NCI-H446 treated with DMSO at 0.1 percent for 48 hours (cell line): Measurements from ENCODE around the gene TEKT3.

ENCODE experiments used
- DNase-seq: peaks from one replicate; lab custom pipeline; 2025; lab: John Stamatoyannopoulos, UW

The TEKT3 gene

DNA sequence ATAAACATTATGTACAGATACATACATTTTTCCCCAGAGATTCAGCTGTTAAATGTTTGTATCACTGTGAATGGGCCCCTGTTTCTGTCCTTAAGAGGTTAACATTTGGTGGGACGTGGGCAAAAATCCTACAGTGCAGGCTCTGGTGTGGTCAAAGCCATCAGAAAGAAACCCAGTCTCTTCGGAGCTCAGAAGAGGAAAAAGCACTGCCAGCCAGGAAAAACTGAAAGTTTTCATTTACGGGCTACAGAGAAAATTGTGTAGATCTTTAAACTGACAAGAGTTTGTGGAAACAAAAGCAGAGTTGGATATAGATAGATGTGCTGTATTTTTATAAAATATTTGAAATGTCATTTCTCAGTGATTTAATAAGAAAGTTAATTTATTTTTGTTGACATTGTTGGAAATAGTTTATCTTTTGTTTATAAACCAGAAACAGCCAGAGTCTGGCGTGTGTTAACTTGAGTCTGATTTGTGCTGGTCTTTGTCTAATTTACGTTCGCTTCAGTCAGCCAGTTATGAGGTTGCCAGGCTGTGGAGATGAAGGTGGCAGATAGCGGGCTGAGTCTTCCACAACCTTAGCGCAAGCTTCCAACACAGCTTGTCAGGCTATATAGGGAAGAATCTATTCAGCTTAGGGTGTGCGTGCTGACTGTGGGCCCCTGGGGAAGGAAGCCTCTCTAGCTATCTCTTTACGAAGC, 9.5 kb upstream of the TEKT3 start:
- no peak for DNase-seq

GRCh38 chr17:15349119-15349518, 7.7 kb upstream of the TEKT3 start:
- DNase-seq = no peak

GRCh38 chr17:15348021-15348420, 6.6 kb upstream of the TEKT3 start:
- DNase-seq = no peak

GRCh38 chr17:15346066-15346595, 4.7 kb upstream of the TEKT3 start:
- DNase-seq = no peak

DNA sequence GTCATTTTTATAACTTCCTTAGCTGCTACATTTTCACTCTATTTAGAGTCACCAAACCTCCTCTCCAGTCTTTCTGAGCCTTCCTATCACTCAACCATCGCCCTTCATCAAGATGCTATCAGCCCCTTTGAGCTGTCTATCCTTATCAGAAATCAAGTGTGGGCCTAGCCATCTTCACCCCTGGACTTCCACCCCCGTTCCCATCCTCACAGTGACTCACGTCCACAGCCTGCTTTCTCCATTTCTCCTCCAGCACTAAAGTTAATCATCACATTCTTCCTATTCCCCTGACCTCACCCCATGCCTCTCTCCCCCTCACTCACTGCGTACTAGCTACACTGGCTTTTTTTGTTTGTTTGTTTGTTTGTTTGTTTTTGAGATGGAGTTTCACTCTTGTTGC, 2.4 kb upstream of the TEKT3 start:
- no peak for DNase-seq

DNA sequence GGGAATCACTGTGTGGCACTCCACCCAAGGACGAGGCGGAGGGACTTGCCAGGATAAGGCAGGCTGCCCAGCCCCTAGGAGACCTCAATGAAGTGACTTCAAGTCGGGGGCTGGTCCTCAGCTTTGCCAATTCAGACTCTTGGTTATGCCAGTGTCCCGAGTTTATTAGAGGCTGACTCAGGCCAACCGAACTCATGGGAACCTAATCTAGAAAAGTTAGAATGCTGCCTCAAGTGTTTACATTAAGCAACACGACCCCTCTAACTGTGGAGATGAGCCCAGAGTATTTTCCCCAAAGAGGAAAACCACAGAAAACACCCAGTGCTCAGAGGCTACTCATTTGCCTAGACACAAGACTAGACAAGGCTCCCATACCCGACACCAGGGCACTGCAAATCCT, 1.1 kb upstream of the TEKT3 start:
- DNase-seq = no peak

DNA sequence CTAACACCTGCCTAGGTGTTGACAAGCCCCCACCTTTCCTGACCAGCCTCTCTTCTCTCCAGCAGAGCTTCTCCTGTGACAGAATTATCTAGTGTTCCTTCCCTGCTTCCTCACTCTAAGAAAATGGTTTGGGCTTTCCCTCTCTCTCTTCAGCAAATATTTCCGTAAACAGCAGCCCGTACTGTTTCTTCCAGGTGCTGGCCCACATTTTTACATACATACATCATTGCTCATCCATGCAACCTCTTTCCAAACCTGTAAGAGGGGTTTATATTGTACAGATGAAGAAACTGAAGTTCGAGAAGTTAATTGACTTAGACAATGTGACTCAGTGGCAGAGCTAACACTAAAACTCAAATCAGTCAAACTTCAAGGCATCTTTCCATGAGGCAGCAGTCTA, 569 bp upstream of the TEKT3 start:
- DNase-seq = no peak

DNA sequence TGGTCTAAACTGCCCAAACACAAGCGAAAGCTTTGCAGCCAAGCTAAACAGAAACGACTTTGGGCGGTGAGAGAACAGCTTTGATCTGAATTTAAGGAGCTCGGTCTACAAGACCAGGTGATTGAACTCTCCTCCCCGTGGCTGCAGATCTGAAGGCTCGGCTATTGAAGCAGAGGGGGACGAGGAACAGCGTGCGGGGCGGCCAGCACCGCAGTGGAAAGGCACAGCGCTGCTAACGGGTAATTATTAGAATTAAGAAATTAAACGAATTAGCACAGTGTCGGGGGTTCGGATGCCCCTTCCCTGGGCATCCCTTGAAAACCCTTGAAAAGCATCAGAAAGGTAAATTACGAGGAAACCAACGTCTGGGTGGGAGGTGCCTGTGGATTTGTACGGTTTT, 431 bp downstream of the TEKT3 start:
- DNase-seq = no peak

DNA sequence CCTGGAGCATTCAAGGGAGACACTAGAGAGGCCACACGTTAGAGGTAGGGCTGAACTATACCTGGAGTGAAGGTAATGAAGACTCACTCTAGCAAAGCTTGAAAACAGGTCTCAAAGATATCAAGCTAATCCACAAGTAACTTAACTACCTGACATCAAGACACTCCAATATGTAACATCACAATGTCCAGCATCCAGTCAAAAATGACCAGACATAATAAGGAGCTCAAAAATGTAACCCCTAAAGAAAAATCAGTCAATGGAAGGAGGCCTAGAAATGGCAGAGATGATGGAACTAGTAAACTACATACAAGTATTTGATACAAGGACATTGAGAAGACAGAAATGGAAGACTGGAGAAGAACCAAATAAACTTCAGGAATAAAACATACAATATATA, 6.0 kb downstream of the TEKT3 start:
- DNase-seq = no peak

GRCh38 chr17:15334266-15334665, 7.1 kb downstream of the TEKT3 start:
- DNase-seq = no peak

GRCh38 chr17:15332338-15332737, 9.1 kb downstream of the TEKT3 start:
- no peak for DNase-seq

DNA sequence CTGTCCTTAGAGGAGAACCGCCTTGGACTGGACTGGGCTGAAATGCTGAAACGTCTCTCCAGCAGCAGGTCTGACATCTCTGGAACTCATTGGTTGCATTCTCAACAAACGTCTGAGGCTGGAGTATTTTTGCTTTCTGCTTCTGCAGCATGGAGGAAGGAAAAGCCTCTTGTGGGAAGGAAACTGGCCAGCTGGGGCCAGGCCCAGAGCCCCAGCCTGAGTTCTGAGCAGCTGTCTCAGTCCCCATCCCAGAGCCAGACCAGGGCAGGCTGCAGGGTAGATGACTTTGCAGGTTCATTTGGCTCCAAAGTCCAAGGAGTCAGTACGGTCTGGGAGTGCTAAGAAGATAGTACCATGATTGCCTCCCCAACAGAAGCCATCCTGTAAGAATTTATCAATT, 18.3 kb downstream of the TEKT3 start:
- DNase-seq = no peak

DNA sequence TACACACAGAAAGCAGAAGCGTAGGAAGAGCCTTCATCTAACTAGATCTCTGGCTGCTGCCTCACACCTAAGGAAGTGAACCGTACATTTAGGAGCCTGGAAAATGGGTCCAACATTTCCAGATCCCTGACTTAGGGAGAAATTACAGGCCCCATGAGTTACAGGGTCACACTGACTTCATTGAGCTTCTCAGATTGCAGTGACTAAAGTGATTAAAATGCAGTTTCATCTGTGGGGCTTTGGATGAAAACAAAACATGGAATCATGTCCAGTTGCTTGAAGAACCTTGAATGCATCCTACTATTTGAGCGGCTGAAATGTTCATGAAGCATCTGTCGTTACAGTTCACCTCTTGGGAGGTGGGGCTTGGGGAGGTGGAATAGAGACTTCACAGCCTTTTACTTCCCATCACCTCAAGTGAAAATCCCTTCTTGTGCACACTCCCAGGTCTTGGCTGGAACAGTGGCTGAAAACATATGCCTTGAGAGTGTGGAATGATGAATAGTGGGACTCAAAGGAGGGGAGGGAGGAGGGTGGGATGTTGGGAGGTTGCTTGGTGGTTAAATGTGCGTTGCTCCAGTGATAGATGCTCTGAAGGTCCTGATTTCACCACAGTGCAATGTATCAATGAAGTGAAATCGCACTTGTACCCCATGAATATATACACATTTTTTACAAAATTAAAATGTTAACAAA, 19.7 kb downstream of the TEKT3 start:
- DNase-seq = no peak

DNA sequence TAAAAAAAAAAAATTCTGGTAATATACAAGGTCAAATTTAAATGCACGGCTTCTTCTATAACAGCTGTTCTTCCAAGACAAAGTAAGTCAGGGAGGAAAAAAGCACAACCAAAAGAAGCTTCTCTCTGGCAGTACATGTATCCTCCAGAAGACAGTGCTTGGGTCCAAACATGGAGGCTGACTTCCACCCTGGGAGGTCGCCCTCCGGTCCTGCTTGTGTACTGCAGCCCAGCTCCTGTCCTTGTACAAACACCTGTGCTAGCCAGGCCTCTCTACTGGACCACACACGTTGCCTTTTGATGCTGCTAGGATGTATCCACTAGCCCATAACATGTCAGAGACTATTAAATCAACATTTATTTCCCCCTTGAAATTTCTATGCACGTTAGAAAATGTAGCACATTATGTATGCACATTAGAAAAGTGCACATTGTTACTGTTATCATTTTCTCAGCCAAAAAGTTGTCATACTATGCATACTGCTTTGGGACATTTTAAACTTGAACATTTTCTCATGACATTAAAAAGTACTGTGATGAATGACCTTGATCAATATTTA, 21.9 kb downstream of the TEKT3 start:
- DNase-seq = no peak

DNA sequence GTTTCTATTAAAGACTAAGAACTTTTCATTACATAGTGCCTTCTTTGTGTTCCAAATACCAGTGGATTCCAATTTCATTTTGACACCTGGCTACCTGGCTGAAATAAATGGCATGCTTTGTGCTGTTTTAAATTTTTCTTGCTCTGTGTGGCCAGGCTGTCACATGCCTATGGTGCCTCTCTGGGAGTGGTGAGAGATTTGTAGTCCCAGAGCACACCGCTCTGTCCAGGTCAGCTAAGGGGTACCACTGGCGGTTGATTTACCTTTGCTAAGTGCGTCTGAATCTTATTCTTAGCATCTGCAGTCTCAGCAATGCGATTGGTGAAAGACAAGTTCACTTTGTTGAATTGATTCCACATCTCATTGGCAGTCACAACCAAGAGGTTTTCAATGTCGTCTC, 29.4 kb downstream of the TEKT3 start:
- DNase-seq = no peak

DNA sequence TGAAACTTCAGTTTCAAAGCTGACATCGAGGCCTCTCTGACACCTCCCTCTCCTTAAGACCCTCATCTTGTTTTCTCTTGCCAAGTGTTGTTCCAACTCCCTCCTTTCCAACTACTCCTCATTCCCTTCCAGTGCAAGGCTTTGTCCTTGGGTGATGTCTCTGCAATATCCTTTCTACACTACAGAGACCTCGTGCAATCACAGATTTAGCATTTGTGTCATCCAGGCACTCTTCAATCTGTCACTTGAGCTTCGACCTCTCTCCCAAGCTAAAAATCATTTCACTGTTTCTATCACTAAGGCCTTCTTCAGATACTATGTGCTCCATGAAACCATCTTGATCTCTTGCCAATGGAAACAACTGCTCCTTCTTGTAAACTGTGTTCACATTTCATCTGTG, 31.6 kb downstream of the TEKT3 start:
- no peak for DNase-seq

DNA sequence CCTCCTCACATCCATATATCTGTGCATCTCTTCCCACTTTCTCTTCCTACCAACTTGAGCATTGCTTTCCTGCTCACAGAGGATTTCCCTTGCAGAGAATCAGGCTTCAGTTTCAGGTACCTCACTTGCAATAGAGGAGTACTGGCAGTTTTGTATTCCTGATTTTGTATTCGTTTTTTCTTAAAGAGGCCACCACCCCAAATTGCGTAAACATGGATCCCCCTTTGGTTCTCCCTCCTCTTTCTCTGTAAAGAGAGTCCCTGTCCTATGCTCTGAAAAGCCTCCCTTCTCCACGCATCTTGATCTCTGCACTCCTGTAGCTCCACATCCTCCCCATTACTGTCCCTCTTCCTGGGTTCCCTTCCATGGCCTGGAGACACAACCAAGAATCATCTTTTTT, 32.2 kb downstream of the TEKT3 start:
- DNase-seq = no peak

GRCh38 chr17:15308758-15309157, 32.6 kb downstream of the TEKT3 start:
- DNase-seq = no peak

- no peak for DNase-seq
Observed at GRCh38 chr17:15307710-15308111, 33.7 kb downstream of the TEKT3 start.

DNA sequence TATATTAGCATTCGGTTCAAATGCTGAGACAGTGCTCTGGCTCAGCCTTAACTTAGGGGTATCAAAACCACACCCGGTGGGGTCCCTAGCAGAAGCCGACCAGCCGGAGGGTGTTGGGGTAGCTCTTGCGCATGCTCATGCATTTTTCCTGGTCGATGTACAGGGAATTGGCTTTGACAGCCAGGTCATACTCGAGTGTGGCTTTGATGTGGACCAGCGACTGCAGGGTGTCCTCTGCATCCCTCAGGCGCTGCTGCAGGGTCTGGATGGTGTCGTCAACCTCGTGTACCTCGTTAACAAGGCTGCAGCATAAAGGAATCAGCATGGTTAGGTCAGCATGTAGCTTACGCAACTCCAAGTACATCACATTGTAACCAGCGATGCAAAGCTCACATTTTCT, 37.5 kb downstream of the TEKT3 start:
- no peak for DNase-seq

DNA sequence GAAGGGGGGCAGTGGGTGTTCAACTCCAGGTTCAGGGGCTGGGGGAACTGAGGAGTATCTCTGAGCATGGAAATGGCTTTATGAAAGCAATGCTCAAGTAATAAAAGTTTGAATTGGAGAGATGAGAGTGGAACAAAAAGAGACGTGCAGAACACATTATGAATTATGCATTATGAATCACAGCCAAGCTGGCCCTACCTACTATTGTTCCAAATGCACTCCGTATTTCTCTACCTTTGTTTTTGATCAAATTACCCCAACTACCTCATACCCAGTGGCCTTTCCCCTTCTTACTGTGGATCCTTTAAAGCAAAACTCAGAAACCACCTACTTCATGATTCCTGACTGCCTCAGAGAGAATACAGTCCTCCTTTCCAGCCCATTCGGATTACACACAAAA, 38.1 kb downstream of the TEKT3 start:
- DNase-seq = no peak

GRCh38 chr17:15301845-15302244, 39.6 kb downstream of the TEKT3 start:
- DNase-seq = no peak

DNA sequence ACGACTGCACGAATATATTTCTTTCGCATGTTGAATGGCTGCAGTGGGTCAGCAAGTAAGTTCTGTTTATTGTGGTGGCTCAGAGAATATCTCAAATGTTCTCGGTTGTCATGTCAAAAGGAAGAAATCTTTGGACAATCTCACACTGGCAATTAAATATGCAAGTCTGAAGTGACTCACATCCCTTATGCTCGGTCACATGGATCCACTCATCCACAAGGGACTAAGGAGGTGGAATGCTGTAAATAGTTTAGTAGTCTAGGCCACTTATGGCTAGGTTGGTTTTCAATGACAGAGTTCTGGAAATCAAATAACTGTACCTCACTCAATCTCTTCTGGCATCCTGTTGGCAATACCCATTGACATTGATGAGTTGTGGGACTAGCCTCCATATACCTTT, 43.2 kb downstream of the TEKT3 start:
- DNase-seq = no peak
